ENCODE results near the gene MPC2. TPM values are rescaled to one million over a fixed set of nuclear protein-coding genes. Genes with fewer than 3 reads are reported as not detected.

The MPC2 gene
- total RNA-seq, 4 donors from 2014 or later, result 21.5 to 127 (median 38.5) TPM

GRCh38 chr1:167924543-167925231 is 12.2 kb downstream of the MPC2 start:
- intact Hi-C loops (cut with DNase I; ENCODE audit: low total_unique reads), result no loop called here
- no peak for TF ChIP-seq CTCF (IDR thresholded peaks at IDR 0.05)
- no peak for TF ChIP-seq POLR2A (IDR thresholded peaks at IDR 0.05)
- Histone ChIP-seq H3K27ac (no peak overlapping the region), H3K9me3 (no peaks in the 10 kb centered on the region), H3K36me3 (no peaks in the 10 kb centered on the region), H3K4me1 (no peaks in the 10 kb centered on the region), H3K4me3 (no peak overlapping the region), H3K27me3 (no peaks in the 10 kb centered on the region)
- DNase-seq, result no peak

GRCh38 chr1:167924102-167924501 is 12.8 kb downstream of the MPC2 start:
- no peaks in the 10 kb centered on the region for H3K27me3 ChIP-seq
- no peak overlapping the region for H3K27ac ChIP-seq
- H3K4me3 ChIP-seq, result no peak overlapping the region
- TF ChIP-seq CTCF (IDR thresholded peaks at IDR 0.05), result no peak
- TF ChIP-seq POLR2A (IDR thresholded peaks at IDR 0.05), result no peak
- no peaks in the 10 kb centered on the region for H3K4me1 ChIP-seq
- DNase-seq, result no peak
- intact Hi-C loops (cut with DNase I; ENCODE audit: low total_unique reads), result no loop called here
- no peaks in the 10 kb centered on the region for H3K36me3 ChIP-seq
- H3K9me3 ChIP-seq, result no peaks in the 10 kb centered on the region

- H3K27me3 ChIP-seq, result no peaks in the 10 kb centered on the region
- intact Hi-C loops (cut with DNase I; ENCODE audit: low total_unique reads), result no loop called here
- no peak for TF ChIP-seq CTCF (IDR thresholded peaks at IDR 0.05)
- no peaks in the 10 kb centered on the region for H3K9me3 ChIP-seq
- no peak overlapping the region for H3K4me3 ChIP-seq
- H3K36me3 ChIP-seq, result no peaks in the 10 kb centered on the region
- DNase-seq, result no peak
- H3K27ac ChIP-seq, result no peak overlapping the region
- H3K4me1 ChIP-seq, result no peaks in the 10 kb centered on the region
These were observed 13.4 kb downstream of the MPC2 start for GRCh38 chr1:167923324-167924056.

GRCh38 chr1:167922611-167923074 is 14.2 kb downstream of the MPC2 start:
- intact Hi-C loops (cut with DNase I; ENCODE audit: low total_unique reads), result no loop called here
- no peak overlapping the region for H3K27ac ChIP-seq
- H3K4me3 ChIP-seq, result no peak overlapping the region
- no peaks in the 10 kb centered on the region for H3K27me3 ChIP-seq
- TF ChIP-seq CTCF (IDR thresholded peaks at IDR 0.05), result no peak
- no peak for TF ChIP-seq POLR2A (IDR thresholded peaks at IDR 0.05)
- no peaks in the 10 kb centered on the region for H3K9me3 ChIP-seq
- no peaks in the 10 kb centered on the region for H3K4me1 ChIP-seq
- no peaks in the 10 kb centered on the region for H3K36me3 ChIP-seq
- DNase-seq, result no peak

GRCh38 chr1:167922023-167922422 is 14.8 kb downstream of the MPC2 start:
- no peak overlapping the region for H3K4me3 ChIP-seq
- intact Hi-C loops (cut with DNase I; ENCODE audit: low total_unique reads), result no loop called here

More at GRCh38 chr1:167922023-167922422, 14.8 kb downstream of the MPC2 start:
- Histone ChIP-seq H3K27me3 (no peaks in the 10 kb centered on the region), H3K36me3 (no peaks in the 10 kb centered on the region), H3K4me1 (no peaks in the 10 kb centered on the region), H3K9me3 (no peaks in the 10 kb centered on the region), H3K27ac (no peak overlapping the region)
- no peak for DNase-seq
- TF ChIP-seq POLR2A (IDR thresholded peaks at IDR 0.05) (no peak), CTCF (IDR thresholded peaks at IDR 0.05) (no peak)

Measured in uterus (tissue), 4 donors.